Raji (cell line): ENCODE measurements around the gene KCNH5.

ENCODE experiments used
- POLR2A ChIP-seq: IDR thresholded peaks from 2 replicates; pipeline ENCODE4 v1.6.1; 2011; ENCODE audit warnings: low read depth, low read length, control low read depth; ENCODE audit not compliant: insufficient read depth

The KCNH5 gene

DNA sequence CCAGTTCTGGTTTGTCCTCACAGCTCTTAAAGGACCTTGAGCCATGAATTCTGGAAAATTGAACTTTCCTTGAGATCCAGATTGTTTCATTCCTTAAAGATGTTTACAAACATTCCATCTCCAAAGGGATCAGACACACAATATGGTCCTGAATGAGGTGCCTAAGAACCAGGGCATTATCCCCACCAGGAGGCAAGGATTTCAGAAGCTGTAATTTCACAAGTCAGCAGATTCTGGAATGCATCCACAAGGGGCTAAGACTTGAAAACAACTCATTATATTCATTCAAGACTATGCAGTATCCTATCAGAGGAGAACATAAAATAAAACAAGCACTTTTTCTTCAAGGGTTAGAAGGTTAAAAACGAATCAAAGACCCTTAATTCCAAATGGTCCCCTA is 15.1 kb downstream of the KCNH5 start:
- no peak for TF ChIP-seq POLR2A

- no peak for TF ChIP-seq POLR2A
These were observed 17.5 kb downstream of the KCNH5 start for GRCh38 chr14:63027719-63028118.

- no peak for TF ChIP-seq POLR2A
These were observed 18.8 kb downstream of the KCNH5 start for GRCh38 chr14:63026491-63026890.

GRCh38 chr14:63014621-63015020 is 30.6 kb downstream of the KCNH5 start:
- TF ChIP-seq POLR2A: no peak

DNA sequence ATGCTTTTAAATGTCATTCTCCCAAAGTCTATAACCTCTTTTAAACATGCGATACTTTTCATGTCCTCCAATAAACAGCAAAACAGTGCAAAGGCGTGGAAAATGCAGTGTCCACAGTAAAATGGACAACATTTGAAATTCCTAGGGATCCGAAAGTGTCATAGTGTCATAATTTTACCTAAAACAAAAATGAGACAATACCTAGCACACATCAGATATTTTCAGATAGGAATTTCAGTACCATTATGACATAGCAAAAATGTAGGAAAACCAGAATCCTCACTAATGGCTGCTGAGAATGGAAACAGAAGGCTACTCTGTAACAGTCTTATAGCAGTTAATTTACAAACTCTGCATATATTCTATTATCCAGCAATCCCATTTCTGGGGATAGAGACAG is 33.1 kb downstream of the KCNH5 start:
- no peak for TF ChIP-seq POLR2A

- TF ChIP-seq POLR2A: no peak
These were observed 33.6 kb downstream of the KCNH5 start for GRCh38 chr14:63011623-63012022.

GRCh38 chr14:63009495-63009894 is 35.8 kb downstream of the KCNH5 start:
- no peak for TF ChIP-seq POLR2A

GRCh38 chr14:63006531-63006930 is 38.7 kb downstream of the KCNH5 start:
- TF ChIP-seq POLR2A: no peak

GRCh38 chr14:62994096-62994495 is 51.2 kb downstream of the KCNH5 start:
- TF ChIP-seq POLR2A: no peak

DNA sequence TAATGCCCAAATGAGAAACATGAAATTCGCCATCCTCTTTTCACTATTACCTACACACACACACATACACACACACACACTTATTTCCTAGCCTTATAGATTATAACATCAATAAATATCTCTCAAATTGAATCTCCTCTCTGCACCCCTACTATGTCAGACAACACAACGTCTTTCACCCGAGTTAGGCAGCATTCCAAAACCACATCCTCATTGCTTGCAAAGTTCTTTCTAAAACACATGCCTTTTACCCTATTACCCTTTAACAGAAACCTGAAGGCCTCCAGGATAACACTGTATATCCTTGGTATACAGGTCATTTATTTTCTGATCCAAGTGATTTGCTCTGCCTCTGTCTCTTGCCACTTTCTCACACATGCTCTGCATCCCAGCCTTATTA is 56.3 kb downstream of the KCNH5 start:
- no peak for TF ChIP-seq POLR2A

DNA sequence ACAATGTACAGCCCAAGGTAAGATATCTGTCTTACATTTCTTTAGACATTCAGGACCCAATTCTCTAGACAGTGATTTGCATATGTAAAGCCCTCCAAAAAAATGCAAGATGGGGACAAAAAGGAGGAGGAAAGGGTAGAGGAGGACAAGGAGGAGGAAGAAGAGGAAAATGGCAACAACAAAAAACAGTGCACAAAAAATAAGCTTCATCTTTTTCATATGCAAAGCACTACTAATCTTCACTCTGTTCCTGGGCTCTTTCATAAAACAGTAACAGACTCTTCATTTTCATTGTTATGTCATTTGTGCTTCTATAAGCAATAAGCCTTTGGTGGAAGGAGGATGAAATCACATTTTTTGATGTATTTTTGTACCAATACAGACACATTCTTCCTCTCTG is 61.4 kb downstream of the KCNH5 start:
- TF ChIP-seq POLR2A: no peak

DNA sequence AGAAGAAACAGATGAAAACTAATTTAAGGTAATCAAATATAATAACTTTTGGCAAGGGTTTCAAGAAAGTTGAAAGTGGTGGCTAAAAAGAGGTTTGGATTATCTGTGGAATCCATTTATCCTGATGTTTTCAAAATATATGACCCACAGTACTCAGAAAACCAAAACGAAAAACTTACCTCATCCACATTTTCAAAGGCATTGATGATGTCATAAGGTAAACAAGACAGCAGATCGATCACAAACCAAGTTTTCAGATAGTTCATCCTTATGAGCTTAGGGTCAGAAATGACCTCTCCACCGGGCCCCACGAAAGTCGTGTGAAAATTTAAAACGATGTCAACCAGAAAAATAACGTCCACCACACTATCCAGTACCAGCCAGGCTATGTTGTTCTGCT is 64.6 kb downstream of the KCNH5 start:
- TF ChIP-seq POLR2A: no peak

DNA sequence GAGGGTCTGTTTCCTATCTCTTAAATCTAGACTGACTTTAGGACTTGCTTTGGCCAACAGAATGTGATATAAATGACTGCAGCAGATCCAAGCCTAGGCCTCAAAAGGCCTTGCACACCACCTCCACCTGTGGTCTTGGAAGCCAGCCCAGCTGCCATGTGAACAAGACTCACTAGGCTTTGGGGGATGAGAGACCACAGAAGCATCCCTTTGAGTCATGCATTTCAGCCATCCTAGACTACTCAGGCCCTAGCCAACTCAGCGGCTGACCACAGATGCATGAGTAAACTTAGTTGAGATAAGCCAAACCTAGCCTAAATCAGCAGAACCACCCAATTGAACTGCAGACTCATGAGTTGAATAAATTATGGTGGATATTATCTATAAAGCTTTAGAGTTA is 87.7 kb downstream of the KCNH5 start:
- no peak for TF ChIP-seq POLR2A

GRCh38 chr14:62956413-62956812 is 88.8 kb downstream of the KCNH5 start:
- no peak for TF ChIP-seq POLR2A

DNA sequence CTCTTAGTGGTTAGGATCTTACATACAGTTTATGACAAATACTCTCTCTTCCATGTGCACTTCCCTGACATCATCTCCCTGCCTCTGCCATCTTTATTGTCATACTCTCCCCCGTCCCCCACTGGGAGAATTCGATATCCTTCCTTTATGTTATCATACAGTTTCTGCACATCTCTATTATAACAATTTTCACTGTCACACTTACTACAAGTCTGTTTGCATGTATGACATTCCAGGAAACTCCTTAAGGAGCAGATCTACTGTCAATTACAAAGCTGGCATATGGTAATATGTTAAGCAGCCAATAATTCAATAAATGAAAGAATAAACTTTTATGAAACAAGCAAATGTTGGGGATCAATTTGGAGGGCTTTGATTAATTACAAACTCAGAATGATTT is 91.1 kb downstream of the KCNH5 start:
- TF ChIP-seq POLR2A: no peak

DNA sequence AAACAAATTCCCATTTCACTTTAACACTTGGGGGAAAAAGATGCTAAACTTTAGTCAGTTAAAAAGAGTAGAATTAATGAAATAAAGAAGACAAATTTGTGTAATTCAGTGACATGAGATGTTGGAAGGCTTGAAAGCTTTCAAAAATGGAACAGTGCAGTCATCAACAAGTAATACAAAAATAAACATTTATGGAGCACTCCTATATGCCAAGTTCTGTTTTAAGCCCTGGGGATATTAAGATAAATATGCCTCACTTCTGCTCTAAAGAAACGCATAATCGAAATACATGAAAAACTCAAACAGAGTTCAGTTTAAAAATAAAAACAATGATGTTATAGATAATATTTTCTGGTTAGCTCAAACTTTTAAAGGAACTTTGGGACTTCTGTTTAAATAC is 93.0 kb downstream of the KCNH5 start:
- no peak for TF ChIP-seq POLR2A

- TF ChIP-seq POLR2A: no peak
These were observed 98.0 kb downstream of the KCNH5 start for GRCh38 chr14:62947301-62947700.

DNA sequence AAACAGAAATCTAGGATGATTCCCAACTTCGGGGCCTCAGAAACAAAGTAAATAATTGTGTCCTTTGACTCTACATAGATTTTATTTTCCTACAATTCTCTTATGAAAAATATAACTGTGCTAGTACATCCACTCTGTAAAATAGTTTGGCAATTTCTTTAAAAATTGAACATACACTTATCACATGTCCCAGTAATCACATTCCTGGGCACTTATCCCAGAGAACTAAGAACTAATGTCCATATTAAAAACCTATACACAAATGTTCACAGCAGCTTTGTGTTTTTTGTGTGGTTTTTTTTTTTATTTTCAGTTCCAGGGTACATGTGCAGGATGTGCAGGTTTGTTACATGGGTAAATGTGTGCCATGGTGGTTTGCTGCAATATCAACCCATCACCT is 99.0 kb downstream of the KCNH5 start:
- TF ChIP-seq POLR2A: no peak
